Lower lobe of right lung (tissue), 2 donors: ENCODE data around the gene PTPN4. TPM values are rescaled to one million over a fixed set of nuclear protein-coding genes. Genes with fewer than 3 reads are reported as not detected.

Experiments used
- ATAC-seq, 2 donors: fragments of 200-7000 bp; cut with Tn5 transposase; one replicate each; pipeline ENCODE4 v1.9.1; 2020 to 2022; ENCODE audit warnings: mild to moderate bottlenecking in 2 of 2, moderate library complexity in 2 of 2
- DNase-seq: peaks from one replicate; pipeline ENCODE4 v3.0.0-alpha.2; 2020
- H3K27ac ChIP-seq: fragments of 200-600 bp; one replicate; pipeline ENCODE4 v1.8.0; 2022
- H3K27me3 ChIP-seq: fragments of 200-600 bp; one replicate; pipeline ENCODE4 v1.8.0; 2022; ENCODE audit warnings: low read depth
- H3K36me3 ChIP-seq: fragments of 200-600 bp; one replicate; pipeline ENCODE4 v1.8.0; 2022; ENCODE audit warnings: mild to moderate bottlenecking
- H3K4me1 ChIP-seq: fragments of 200-600 bp; one replicate; pipeline ENCODE4 v1.8.0; 2022
- H3K4me3 ChIP-seq: fragments of 200-600 bp; one replicate; pipeline ENCODE4 v1.8.0; 2022; ENCODE audit warnings: mild to moderate bottlenecking
- H3K9me3 ChIP-seq: fragments of 200-600 bp; one replicate; pipeline ENCODE4 v1.8.0; 2022
- intact Hi-C: fragments of 100-400 bp; cut with DNase I; formaldehyde crosslinking; loops from one replicate; pipeline ENCODE4 v1.11.0; 2022
- total RNA-seq: library from RNA; stranded (reverse); fragmentation: NEBNext Ultra II Directional; extraction: Animal tissue kit (Norgen Biotek cat#: 25700); gene quantifications from one replicate; pipeline ENCODE4 v1.2.1, GENCODE V29; 2021
- TF ChIP-seq, protein P1 (sequence below): fragments of 200-600 bp; IDR thresholded peaks from one replicate; pipeline ENCODE4 v1.8.0; 2022; ENCODE audit warnings: antibody characterized with exemption, mild to moderate bottlenecking
- donor health status: DM: no; HTN: yes; CAD: no; lungs with severe emphysema.

The PTPN4 gene
- total RNA-seq, 1 donor from 2014 or later = 44.5 TPM

DNA sequence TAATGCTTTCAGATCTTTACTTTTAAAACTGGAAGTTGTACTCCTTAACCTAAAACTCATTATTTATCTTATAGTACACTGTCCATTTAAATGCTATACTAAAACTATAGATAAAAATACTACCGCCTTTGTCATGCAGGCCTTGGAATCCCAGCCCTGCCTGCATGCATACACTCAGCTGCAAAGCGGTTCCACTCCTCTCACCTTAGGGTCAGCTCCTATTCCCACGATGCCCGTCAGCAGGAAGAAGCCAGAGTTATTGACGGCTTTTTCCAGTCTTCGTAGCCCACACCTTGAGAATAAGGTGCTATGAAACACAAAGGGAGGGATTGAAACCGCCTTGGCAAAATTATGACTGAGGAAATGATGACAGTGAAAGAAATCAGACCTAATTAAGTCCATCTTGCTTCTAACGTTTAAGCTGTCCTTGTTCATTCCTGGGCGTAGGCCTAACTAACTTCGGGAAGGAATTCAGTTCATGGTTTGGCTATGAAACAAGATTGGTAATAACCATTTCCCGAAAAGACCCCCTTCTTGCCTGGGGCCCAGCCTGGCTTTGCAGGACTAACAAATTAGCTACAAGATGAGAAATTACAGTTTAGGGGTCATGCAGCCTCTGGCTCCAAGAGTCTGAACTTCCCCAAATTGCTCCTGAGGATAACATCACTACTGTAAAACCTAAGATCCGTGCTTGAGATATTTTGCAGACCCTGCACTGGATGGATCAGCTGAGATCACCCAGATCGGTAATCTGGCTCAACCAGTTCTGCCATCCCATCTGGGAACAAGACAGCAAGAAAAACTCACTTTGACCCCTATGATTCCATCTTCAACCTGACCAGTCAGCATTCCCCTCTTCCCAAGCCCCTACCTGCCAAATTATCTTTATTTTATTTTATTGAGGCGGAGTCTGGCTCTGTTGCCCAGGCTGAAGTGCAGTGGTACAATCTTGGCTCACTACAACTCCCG is 270.2 kb downstream of the PTPN4 start:
- no peaks in the 10 kb centered on the region for H3K4me1 ChIP-seq
- ATAC-seq (no peak), DNase-seq (no peak)
- TF ChIP-seq, protein P1, sequence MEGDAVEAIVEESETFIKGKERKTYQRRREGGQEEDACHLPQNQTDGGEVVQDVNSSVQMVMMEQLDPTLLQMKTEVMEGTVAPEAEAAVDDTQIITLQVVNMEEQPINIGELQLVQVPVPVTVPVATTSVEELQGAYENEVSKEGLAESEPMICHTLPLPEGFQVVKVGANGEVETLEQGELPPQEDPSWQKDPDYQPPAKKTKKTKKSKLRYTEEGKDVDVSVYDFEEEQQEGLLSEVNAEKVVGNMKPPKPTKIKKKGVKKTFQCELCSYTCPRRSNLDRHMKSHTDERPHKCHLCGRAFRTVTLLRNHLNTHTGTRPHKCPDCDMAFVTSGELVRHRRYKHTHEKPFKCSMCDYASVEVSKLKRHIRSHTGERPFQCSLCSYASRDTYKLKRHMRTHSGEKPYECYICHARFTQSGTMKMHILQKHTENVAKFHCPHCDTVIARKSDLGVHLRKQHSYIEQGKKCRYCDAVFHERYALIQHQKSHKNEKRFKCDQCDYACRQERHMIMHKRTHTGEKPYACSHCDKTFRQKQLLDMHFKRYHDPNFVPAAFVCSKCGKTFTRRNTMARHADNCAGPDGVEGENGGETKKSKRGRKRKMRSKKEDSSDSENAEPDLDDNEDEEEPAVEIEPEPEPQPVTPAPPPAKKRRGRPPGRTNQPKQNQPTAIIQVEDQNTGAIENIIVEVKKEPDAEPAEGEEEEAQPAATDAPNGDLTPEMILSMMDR = no peak
- H3K27me3 ChIP-seq = no peaks in the 10 kb centered on the region
- no peak overlapping the region for H3K27ac ChIP-seq
- no peak overlapping the region for H3K4me3 ChIP-seq
- intact Hi-C loops = no loop called here
- no peaks in the 10 kb centered on the region for H3K36me3 ChIP-seq
- H3K9me3 ChIP-seq = no peaks in the 10 kb centered on the region

DNA sequence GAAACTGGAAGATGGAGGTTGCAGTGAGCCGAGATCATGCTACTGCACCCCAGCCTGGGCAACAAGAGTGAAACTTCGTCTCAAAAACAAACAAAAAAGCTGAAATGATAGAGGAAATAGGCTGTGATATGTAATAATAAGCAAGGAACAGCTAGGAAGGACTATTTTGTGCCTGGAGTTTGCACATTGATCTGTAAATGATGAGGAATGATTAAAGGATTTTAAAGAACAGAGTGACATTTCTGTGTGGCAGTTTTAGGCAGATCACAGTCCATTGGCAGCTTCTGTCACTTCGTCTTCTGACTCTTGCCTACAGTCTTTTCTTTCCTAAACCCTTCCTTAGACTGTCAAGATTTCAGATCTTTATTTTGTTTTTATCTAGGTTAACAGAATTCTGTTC is 272.6 kb downstream of the PTPN4 start:
- Histone ChIP-seq H3K27ac (no peak overlapping the region), H3K4me1 (no peaks in the 10 kb centered on the region), H3K9me3 (no peaks in the 10 kb centered on the region), H3K27me3 (no peaks in the 10 kb centered on the region), H3K36me3 (no peaks in the 10 kb centered on the region), H3K4me3 (no peak overlapping the region)
- TF ChIP-seq, protein P1 = no peak
- DNase-seq (no peak), ATAC-seq (no peak)
- intact Hi-C loops = no loop called here

Other genes with a start within 250 kb of the PTPN4 start
- gene SCTR, start 235.4 kb upstream of the PTPN4 start, total RNA-seq = 13.2 TPM
- gene CFAP221, start 215.5 kb upstream of the PTPN4 start, total RNA-seq = 33.9 TPM
- gene TMEM177, start 80.7 kb upstream of the PTPN4 start, total RNA-seq = 5.8 TPM